Measurements from ENCODE around the gene AKT3. TPM values are rescaled to one million over a fixed set of nuclear protein-coding genes. Genes with fewer than 3 reads are reported as not detected.

Gene AKT3
- total RNA-seq, 1 donor from 2014 or later = 36.2 TPM

DNA sequence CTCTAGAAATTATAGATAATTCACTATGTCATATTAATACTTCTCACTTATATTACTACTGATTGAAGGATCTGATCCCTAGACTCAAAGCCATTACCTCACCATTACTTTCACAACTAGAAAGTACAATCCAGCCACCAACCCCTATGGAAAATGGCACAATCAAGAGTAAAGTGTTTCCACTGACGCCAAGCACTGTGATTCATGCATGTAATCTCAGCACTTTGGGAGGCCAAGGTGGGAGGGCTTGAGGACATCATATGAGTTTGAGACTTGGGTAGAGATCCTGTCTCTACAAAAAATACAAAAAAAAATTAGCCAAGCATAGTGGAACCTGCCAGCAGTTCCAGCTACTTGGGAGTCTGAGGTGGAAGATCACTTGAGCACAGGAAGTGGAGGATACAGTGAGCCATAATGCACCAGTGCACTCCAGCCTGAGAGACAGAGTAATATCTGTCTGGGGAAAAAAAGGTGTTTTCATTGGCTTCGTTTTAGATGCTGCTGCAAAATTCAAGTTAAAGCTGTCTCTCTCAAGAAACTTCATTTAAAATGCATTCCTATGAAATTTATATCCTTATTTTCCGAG, 126.5 kb downstream of the AKT3 start:
- Histone ChIP-seq H3K9me3 (ENCODE audit: low read depth) (no peaks in the 10 kb centered on the region), H3K9ac (no peak overlapping the region), H4K20me1 (ENCODE audit: low read depth) (no peaks in the 10 kb centered on the region), H3K4me1 (no peaks in the 10 kb centered on the region), H2AFZ (replicated peaks) (no peak overlapping the region), H3K4me2 (no peak overlapping the region), H3K27me3 (no peaks in the 10 kb centered on the region), H3K36me3 (no peaks in the 10 kb centered on the region), H3K79me2 (ENCODE audit: low read depth) (no peaks in the 10 kb centered on the region), H3K27ac (no peak overlapping the region), H3F3A (ENCODE audit: low read depth) (no peaks in the 10 kb centered on the region), H3K4me3 (no peak overlapping the region)
- Mint-ChIP-seq H3K4me1 (peaks cover 20% of the 10 kb centered on the region), H3K4me3 (no peak overlapping the region), H3K27ac (peak overlapping the region; percentile 70), H3K36me3 (peaks cover 10% of the 10 kb centered on the region), H3K9me3 (peaks cover 3% of the 10 kb centered on the region), H3K27me3 (ENCODE audit: insufficient read depth, low read depth) (no peaks in the 10 kb centered on the region)
- no peak for DNase-seq (ENCODE audit: low spot score)
- no peak for TF ChIP-seq CTCF (IDR thresholded peaks at IDR 0.05)
- no peak for TF ChIP-seq EZH2phosphoT487 (IDR thresholded peaks at IDR 0.05)
- no peak for TF ChIP-seq EZH2 (IDR thresholded peaks at IDR 0.05)

GRCh38 chr1:243723050-243723449, 127.0 kb downstream of the AKT3 start:
- Histone ChIP-seq H3K4me2 (no peak overlapping the region), H3K27me3 (no peaks in the 10 kb centered on the region), H3F3A (ENCODE audit: low read depth) (no peaks in the 10 kb centered on the region), H3K4me3 (no peak overlapping the region), H3K79me2 (ENCODE audit: low read depth) (no peaks in the 10 kb centered on the region), H3K27ac (no peak overlapping the region), H3K9ac (no peak overlapping the region), H3K4me1 (no peaks in the 10 kb centered on the region), H3K9me3 (ENCODE audit: low read depth) (no peaks in the 10 kb centered on the region), H3K36me3 (no peaks in the 10 kb centered on the region), H2AFZ (replicated peaks) (no peak overlapping the region), H4K20me1 (ENCODE audit: low read depth) (no peaks in the 10 kb centered on the region)
- Mint-ChIP-seq H3K4me1 (peaks cover 20% of the 10 kb centered on the region), H3K4me3 (no peak overlapping the region), H3K9me3 (peaks cover 3% of the 10 kb centered on the region), H3K36me3 (peaks cover 11% of the 10 kb centered on the region), H3K27ac (no peak overlapping the region), H3K27me3 (ENCODE audit: insufficient read depth, low read depth) (no peaks in the 10 kb centered on the region)
- DNase-seq (ENCODE audit: low spot score) = no peak
- TF ChIP-seq EZH2phosphoT487 (IDR thresholded peaks at IDR 0.05) (no peak), EZH2 (IDR thresholded peaks at IDR 0.05) (no peak), CTCF (IDR thresholded peaks at IDR 0.05) (no peak)

- no peak overlapping the region for H3K4me2 ChIP-seq
- no peaks in the 10 kb centered on the region for H3K27me3 ChIP-seq
- H4K20me1 ChIP-seq (ENCODE audit: low read depth) = no peaks in the 10 kb centered on the region
- H2AFZ ChIP-seq (replicated peaks) = no peak overlapping the region
- H3K4me3 ChIP-seq = no peak overlapping the region
- H3K9me3 Mint-ChIP-seq = peaks cover 3% of the 10 kb centered on the region
- H3K27me3 Mint-ChIP-seq (ENCODE audit: insufficient read depth, low read depth) = no peaks in the 10 kb centered on the region
- H3K79me2 ChIP-seq (ENCODE audit: low read depth) = no peaks in the 10 kb centered on the region
- H3K9me3 ChIP-seq (ENCODE audit: low read depth) = no peaks in the 10 kb centered on the region
- H3F3A ChIP-seq (ENCODE audit: low read depth) = no peaks in the 10 kb centered on the region
- H3K4me1 Mint-ChIP-seq = peaks cover 30% of the 10 kb centered on the region
- peaks cover 13% of the 10 kb centered on the region for H3K36me3 Mint-ChIP-seq
- peaks cover 4% of the 10 kb centered on the region for H3K4me1 ChIP-seq
- DNase-seq (ENCODE audit: low spot score) = no peak
- no peak overlapping the region for H3K27ac Mint-ChIP-seq
- no peak overlapping the region for H3K27ac ChIP-seq
- H3K9ac ChIP-seq = no peak overlapping the region
- H3K4me3 Mint-ChIP-seq = no peak overlapping the region
- H3K36me3 ChIP-seq = no peaks in the 10 kb centered on the region
- TF ChIP-seq EZH2 (IDR thresholded peaks at IDR 0.05) = no peak
- TF ChIP-seq EZH2phosphoT487 (IDR thresholded peaks at IDR 0.05) = no peak
- TF ChIP-seq CTCF (IDR thresholded peaks at IDR 0.05) = no peak
Observed at GRCh38 chr1:243719476-243719875, 130.6 kb downstream of the AKT3 start.

All from neural progenitor cell (in vitro differentiated cells).